ENCODE data around the gene DYSF.

Gene DYSF

DNA sequence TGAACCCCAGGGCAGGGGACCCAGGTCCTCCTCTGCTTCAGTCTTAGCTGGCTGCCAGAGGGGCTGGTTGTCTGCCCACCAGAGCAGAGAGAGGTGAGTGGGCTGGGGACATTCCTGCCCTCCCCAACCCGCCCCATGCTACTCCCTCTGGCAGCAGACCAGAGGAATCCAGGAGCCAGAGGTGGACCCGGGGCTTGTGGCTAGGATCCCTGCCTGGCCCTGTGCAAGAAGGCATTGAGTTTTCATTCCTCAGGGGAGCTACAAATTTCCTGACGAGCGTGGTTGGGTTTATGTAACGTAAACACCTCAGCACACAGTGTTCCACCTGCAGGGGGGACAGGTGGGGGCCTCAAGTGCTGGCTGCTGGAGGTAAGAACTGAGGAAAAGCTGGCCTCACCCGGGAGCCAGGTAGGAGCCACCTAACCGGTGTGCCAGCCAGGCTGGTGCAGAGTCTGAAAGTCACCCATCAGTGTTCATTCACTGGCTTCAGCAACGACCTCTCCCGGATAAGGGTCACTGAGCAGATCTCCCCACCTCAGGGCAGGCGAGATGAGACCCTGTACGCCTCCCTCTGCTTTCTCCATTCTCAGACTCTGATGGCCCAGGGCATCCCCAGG lies 246.8 kb downstream of the DYSF start:
- in situ Hi-C loops (cut with MboI; ENCODE audit: low pct_unique_long_range_greater_than_20kb, low sequenced_read_pairs): no loop called here
- DNase-seq: no peak

DNA sequence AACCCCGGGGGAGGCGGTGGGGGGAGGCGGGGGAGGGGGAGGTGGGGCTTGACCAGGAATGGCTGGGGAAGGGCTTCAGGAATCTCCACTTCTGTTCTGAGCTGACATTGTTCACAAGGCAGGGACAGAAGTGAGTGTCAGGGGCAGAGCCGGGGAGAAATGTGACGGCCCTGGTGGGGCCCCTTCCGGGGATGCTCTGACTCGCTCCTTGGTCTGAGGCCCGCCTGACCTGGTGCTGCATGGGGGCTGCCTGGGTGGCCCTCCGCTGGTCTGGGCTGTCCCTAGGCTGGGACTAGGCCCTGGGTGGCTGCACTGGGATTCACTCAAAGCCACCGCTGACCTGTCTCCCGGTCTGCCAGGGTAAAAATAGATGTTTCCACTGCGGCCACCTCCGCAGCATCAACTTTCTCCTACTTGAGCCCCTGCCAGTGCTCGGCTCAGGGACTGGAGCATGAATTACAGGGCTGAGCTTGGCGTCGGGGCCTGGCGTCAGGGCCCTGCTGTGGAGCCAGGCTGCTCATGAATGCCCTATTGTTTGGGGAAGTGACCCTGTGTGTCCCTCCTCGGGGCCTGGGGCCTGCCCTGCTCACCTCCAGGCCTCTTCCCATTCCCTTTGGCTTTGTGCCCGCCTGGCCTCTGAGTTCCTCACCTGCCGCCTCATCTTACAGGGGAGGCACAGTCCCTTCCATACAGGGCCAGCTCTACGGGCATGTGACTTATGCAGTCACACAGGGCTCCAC lies 247.5 kb downstream of the DYSF start:
- in situ Hi-C loops (cut with MboI; ENCODE audit: low pct_unique_long_range_greater_than_20kb, low sequenced_read_pairs): no loop called here

DNA sequence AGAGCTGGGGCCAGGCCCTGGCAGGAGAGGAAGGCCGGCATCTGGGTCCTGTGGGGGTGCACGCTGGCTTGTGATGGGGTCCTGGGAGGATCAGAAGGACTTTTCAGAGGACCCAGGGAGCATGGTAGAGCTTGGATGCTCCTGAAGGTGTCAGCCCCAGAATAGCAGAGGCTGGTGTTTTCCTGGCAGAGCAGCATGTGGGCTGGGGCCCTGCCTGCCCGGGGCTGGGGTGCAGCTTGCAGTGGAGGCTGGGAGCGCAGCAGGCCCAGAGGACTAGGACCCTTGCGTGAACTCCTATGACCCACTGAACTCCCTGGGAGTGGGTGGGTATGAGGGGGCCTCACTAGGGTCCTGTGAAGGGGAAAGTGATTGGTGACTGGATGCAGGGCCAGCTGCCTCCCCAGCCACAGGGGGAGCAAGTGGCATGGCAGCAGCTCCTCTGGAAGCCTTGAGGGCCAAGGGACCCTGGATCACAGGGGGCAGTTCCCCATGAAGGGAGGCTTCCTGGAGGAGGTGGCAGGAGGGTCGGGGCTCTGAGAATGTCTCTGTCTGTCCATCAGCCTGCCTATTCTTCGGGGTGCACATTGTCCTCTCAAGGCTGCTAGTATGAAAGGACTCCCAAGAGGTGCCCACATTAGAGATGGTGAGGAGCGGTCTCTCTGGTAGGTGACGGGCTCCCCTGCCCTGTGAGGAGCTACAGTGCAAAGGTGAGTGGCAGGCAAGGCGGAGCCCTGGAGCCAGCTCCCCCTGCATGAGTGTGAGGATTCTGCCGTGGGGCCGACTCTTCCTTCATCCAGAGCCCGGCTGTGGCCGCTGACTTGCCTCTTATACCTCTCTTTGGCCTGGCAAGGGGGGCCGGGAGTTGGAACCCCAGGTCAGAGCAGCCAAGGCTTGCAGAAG lies 249.0 kb downstream of the DYSF start:
- in situ Hi-C loops (cut with MboI; ENCODE audit: low pct_unique_long_range_greater_than_20kb, low sequenced_read_pairs): no loop called here
- DNase-seq: no peak

More for the DNA sequence above, 247.5 kb downstream of the DYSF start:
- no peak for DNase-seq

DNA sequence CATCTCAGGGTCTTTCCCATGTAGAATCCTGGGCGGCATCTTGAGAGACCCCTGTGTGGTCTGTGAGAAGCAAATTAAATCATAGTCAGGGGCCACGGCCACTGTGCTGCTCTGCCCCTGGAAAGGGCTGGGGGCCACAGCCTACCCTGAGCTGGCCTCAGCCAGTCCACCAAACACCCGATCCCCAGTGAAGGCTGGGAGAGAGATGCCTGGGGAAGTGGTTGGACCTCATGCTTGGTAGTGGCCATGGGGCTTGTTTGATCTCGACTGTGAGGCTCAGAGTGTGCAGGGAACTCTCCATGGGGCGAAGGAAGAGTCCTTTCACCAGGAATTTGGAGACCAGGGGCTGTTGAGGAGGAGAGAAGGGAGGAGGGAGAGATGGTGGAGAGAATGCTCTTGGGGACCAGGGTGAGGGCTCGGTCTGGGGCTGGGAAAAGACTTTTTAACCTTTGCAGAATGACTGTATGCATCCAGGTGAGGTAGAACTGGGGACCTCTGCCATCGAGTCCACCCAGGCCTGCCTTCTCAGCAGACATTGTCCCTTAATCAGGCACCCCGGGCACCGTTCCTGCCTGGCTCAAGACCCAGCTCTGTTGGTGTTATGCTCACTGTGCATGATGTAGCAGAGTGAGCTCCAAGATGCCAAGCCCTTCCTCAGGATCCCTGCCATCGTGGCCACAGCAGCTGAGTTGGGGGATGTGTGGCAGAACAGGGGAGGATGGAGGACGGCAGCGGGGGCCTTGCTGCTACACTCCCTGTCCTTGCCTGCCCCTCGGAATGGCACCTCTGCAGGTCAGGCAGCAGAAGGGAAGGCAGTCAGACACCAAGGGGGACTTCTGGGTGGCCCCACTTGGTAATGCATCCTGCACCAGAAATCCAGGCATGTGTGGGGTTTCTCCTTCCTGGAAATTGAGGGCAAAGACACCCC lies 249.9 kb downstream of the DYSF start:
- in situ Hi-C loops (cut with MboI; ENCODE audit: low pct_unique_long_range_greater_than_20kb, low sequenced_read_pairs): no loop called here
- no peak for DNase-seq

DNA sequence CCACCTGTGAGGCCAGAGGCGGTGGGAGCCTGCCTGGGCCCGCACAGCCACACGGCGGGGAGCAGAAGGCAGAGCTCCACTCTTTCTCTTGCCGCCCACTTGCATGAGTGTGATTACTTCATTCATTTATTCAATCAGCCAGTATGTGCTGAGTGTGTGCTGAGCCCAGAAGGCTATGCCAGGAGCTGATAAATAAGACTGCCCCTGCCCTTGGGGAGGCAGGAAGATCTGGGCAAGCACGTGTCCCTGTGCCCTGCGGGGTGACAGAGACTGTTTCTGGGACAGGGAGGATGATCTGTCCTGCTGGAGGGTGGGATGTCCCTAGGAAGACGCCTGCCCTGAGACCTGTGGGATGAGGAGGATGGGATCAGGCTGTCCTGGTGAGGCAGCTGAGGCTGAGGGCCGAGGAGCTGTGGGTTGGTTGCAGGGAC lies 250.8 kb downstream of the DYSF start:
- in situ Hi-C loops (cut with MboI; ENCODE audit: low pct_unique_long_range_greater_than_20kb, low sequenced_read_pairs): no loop called here
- DNase-seq: no peak

DNA sequence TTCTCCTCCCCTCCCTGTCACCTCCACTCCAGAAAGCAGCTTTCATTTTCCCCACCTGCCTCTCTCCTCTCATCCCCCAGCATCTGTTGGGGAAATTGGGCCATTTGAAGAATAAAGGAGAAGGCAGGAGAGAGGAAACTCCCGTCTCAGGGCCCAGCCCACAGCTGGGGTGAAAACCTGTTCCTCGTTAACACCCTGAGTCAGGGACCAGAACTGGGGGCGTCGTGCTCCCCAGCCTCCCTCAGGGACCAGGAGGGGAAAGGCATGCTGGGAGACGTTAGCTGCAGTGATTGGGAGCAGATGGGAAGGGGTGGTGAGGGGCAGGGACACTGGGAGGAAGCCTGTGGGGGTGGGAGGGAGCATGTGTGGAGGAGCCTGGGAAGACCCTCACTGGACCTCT lies 251.3 kb downstream of the DYSF start:
- in situ Hi-C loops (cut with MboI; ENCODE audit: low pct_unique_long_range_greater_than_20kb, low sequenced_read_pairs): no loop called here
- DNase-seq: no peak

DNA sequence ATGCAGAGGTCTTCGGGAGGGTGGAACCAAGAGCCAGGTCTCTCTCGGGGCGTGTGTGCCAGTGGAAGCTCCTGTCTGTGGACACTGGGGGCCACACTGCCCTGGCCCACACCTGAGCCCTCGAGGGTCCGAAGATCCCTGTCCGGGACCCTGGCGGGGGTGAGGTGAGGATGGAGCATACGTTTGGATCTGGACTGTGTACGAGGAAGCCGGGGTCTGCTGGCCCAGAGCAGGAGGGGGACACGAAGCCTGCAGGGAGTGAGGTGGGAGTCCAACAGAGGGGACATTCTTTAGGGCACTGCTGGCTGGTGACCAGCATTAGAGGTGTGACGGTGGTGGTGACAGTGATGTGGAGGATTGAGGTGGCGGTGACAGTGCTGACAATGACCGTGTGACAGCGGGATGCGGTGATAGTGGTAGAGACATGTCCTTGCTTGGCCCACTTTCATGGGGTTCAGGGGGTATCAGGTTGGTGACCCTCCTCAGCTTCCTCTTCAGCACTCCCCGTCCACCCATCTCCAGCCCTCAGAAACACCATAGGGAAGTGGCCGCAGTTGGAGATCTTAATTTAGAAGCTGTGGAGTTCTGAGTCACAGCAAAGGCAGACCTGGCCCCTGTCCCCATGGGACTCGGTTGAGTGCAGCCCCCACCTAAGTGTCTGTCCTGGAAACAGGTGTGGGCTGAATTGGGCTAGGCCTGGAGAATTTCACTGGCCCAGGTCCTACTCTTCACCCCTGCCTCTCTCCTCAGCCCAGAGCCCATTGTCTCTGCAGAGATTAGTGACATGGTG lies 252.0 kb downstream of the DYSF start:
- in situ Hi-C loops (cut with MboI; ENCODE audit: low pct_unique_long_range_greater_than_20kb, low sequenced_read_pairs): no loop called here
- DNase-seq: no peak

DNA sequence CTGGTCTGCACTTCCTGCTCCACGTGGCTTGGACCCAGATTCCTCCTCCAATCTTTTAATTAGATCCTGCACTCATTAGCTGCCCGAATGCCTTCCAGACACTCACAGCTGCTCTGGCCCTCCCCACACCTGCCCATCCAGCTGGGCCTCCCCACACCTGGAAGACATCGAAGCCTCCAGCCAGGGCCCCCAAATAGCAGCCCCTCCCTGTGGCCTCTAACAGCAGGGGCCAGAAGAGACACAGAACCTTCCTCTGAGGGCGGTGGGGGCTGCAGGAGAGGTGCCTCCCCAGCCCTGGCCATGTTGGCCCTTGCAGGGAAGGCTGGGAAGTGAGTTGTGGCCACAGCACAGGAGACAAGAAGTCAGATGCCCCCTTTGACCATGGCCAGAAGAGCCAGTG lies 252.8 kb downstream of the DYSF start:
- DNase-seq: no peak
- in situ Hi-C loops (cut with MboI; ENCODE audit: low pct_unique_long_range_greater_than_20kb, low sequenced_read_pairs): no loop called here

DNA sequence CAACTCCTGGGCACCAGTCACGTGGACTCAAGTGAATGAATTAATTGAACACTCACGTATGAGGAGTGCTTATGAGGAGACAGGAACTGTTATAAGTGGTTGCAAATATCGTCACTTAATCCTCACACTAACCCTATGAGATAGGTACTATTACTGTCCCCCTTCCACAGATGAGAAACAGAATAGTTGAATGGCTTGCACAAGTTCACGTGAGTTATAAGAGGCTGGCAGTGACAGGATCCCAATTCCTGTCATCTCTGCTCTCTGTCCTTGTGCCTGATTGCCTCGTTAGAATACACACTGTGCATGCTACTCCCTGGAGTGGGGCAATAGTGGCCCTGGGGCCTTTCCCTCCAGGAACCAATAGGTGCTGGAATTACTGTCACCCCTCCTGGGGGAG lies 253.5 kb downstream of the DYSF start:
- in situ Hi-C loops (cut with MboI; ENCODE audit: low pct_unique_long_range_greater_than_20kb, low sequenced_read_pairs): no loop called here
- DNase-seq: no peak

DNA sequence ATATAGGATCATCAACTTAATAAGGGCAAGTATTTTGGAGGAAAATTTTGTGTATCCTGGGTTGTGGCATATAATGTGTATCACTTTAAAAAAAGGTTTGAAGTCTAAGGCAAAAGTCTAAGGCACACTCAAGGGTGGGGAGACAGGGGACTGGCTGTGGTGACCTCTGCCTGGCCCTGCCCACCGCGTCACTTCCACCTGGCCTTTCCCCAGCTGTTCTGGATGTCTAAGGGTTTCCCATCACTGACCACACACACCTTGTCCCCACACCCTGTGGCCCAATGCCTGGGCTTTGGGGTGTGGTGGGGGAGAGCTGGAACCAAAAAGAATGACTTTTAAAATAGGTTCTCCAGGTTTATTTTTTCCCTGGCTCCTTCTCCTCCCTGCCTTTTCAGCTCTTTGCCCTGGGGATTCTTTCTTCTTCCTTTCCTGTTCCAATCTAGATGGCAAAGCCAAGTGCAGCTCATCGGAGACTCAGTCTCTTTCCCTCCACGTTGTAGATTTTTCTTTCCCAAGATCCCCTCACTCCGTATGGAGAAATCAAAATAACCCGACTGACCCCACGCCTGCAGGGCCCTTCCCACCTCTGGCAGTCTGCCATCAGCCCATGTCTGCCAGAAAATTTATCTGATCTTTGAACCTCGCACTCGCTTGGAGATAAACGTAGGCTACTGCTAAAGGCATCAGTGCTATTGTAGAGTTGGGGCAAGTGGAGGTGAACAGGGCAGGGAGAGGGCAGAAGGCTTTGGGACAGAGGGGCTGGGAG lies 257.2 kb downstream of the DYSF start:
- DNase-seq: no peak
- in situ Hi-C loops (cut with MboI; ENCODE audit: low pct_unique_long_range_greater_than_20kb, low sequenced_read_pairs): no loop called here

DNA sequence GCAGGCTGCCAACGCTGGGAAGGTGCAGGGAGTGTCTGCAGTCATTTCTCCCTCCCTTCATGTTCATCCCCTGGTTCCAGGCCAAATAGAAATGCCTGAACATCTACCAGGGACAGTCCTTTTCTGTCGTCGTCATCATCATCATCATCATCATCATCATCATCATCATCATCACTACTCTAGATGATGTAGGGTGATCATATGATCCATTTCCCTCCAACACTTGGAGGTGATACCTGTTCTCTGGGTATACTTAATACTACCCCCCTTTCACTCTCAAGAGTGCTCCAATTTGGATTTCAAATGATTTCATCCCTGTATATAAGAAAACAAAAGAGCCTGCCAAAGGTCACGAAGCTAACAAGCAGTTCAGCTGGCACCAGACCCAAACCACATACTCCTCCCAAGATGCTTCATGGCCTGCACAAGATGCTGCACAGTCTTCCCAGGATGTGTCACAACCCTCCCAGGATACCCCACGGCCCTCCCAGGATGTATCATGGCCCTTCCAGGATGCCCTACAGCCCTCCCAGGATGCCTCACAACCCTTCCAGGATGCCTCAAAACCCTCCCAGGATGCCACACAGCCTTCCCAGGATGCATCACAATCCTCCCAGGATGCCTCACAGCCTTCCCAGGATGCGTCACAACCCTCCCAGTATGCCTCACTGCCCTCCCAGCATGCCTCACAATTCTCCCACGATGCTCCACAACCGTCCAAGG lies 257.9 kb downstream of the DYSF start:
- DNase-seq: no peak
- in situ Hi-C loops (cut with MboI; ENCODE audit: low pct_unique_long_range_greater_than_20kb, low sequenced_read_pairs): no loop called here

DNA sequence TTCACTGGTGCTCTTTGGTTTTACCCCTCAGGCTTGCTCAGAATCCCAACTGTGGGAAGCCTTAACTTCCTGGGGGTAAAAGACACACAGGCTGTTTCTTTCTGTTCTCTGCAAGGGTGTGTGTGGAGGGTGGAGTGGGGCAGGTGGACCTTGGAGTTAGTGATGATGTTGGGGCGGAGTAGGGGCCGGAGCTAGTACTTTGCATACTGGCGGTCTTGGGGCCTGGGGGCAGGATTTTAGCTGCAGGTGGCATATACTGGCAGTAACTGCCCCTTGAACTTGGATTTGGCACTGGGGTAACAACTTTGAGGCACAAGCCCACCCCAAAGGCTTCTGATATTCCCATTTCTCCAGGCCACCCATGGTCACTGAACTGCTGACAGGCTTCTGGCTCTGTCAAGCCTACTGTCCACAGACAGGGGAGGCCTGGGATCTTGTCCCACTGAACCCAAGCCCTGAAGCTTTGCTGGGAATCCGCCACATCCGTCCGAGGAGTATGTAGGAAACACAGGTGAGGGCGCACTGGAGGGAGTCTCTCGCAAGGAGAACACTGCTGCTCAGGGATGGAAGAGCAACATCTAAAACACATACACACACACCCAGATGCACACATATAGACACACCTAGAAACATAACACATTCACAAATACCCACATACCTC lies 258.9 kb downstream of the DYSF start:
- in situ Hi-C loops (cut with MboI; ENCODE audit: low pct_unique_long_range_greater_than_20kb, low sequenced_read_pairs): no loop called here

DNA sequence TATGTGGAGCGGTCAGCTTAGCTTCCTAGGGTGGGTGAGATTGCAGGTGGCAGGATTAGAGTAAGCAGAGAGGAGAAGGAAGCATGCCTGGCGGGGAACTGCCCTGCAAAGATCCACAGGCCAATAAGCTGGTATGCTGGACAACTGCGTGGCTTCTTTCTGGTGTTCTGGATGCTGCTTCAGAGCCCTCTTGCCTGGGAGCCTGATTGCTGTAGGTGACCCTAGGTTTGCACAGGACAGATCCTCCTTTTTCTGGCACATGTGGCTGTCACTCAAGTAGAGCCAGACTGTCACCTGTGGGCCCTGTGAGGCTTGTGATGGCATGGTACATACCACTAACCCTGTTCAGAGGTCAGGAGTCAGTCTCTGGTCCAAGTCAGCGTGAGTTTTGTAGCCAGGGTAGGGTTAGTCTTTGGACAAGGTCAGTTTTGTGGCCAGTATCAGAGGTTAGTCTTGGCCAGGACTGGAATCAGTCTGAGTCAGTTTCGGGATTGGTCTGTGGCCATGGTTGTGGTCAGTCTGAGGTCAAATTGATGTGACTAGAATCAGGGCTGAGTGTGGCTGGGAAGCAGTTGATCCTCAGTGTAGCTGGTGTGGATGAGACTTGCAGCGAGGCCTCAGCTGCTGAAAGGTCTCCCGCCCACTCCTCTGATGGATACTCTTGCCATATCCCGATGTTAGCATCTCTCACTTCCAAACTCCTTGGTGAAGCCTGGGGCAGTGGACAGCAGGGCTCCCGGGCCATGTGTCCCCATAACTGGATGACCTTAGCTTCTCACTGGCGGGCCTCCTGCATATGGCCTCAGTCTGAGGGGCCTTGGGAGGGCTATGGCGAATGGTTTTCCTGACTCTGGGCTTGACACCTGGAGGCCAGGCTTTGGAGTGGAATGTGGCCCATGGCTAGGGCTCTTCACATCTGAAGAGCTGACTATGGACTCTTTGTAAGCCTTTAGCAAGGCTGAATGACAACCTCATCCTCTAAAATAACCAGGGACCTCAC lies 260.5 kb downstream of the DYSF start:
- no peak for DNase-seq
- in situ Hi-C loops (cut with MboI; ENCODE audit: low pct_unique_long_range_greater_than_20kb, low sequenced_read_pairs): no loop called here

More for the DNA sequence above, 258.9 kb downstream of the DYSF start:
- DNase-seq: no peak

DNA sequence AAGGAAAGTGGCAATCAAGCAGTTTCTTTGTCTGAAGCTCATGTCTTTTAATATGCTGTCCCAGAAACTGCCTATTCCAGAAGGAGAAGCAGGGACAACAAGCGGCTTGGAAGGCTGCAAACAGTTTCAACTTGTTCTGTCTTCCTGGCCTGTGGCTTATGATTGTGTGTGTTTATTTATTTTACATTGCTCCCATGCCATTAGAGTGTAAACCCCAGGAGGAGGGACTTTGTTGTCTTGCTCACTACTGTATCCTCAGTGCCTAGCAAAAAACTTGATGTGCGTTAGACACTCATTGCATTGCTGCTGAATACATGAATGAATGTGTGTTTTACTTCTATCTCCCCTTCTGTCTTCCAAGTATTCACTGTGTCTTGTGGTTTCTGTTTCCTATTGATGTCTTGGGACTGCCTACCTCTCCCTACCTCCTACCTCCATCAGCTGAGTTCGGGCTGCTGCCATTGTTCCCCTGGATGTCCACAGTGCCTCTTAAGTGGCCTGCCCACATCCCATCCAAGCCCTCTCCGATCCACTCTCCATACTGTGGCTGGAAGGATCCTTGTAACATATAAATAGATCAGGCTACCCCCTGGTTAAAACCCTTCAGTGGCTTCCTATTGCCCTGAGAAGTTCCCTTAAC lies 261.4 kb downstream of the DYSF start:
- in situ Hi-C loops (cut with MboI; ENCODE audit: low pct_unique_long_range_greater_than_20kb, low sequenced_read_pairs): no loop called here
- no peak for DNase-seq

DNA sequence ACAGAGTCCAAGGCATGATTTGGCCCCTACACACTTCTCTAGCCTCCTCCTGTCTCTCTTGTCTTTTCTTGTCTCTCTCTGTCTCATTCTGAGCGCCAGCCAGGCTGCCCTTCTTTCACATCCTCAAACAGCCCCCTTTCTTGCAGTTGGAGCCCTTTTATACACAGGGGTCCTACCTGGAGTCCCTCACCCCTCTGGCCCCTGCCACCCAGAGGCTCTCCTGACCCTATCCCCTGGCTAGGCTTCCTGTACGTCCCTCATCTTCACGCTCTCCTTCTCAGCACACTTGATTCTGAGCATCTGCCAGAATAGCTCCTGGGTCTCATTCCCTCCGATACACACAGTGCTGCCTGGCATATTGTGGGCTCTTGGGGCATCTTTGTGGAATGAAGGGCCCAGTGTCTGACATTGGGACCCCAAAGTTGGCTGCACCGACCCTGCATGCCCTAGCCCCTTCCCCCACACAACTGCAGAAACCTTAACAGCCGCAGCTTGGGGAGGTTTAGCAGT lies 261.9 kb downstream of the DYSF start:
- in situ Hi-C loops (cut with MboI; ENCODE audit: low pct_unique_long_range_greater_than_20kb, low sequenced_read_pairs): no loop called here

More for the DNA sequence above, 261.9 kb downstream of the DYSF start:
- DNase-seq: no peak
